PC-9 (cell line): Measurements from ENCODE around the gene PCDHGA4. TPM values are rescaled to one million over a fixed set of nuclear protein-coding genes. Genes with fewer than 3 reads are reported as not detected.
A peak's percentile ranks its signal among the peaks of the same experiment; 100 is the strongest.

Experiments used
- BruUV-seq: library from RNA; stranded (reverse); fragments of 400-500 nt; replicated peaks from 2 replicates; lab custom pipeline; 2021; lab: Mats Ljungman, UMichigan
- CTCF ChIA-PET: fragments of 300-600 bp; sonication (Branson Sonifier 250); formaldehyde crosslinking; loops from one replicate; lab custom pipeline; 2022; ENCODE audit warnings: antibody characterized with exemption; lab: Charles Lee
- POLR2A ChIA-PET: fragments of 300-600 bp; sonication (Branson Sonifier 250); formaldehyde crosslinking; loops from one replicate; lab custom pipeline; 2022; ENCODE audit warnings: antibody characterized with exemption; ENCODE audit not compliant: unreplicated experiment; lab: Charles Lee
- DNase-seq, 2 experiments: peaks; one replicate each; pipeline versions ENCODE4 v3.0.0 to v3.0.0-alpha.2; 2015 to 2022; ENCODE audit warnings: mixed read lengths in 1 of 2
- H2AFZ ChIP-seq: fragments of 200-600 bp; sonication (generic); 2 replicates; pipeline ENCODE4 v1.8.1; 2017; ENCODE audit warnings: antibody characterized with exemption
- H3F3A ChIP-seq: fragments of 200-600 bp; sonication (generic); 2 replicates; pipeline ENCODE4 v1.8.1; 2017; ENCODE audit warnings: antibody characterized with exemption, mild to moderate bottlenecking, low read depth; ENCODE audit not compliant: insufficient read depth
- H3K27ac ChIP-seq: fragments of 200-600 bp; sonication (generic); 2 replicates; pipeline ENCODE4 v1.6.1; 2016; ENCODE audit warnings: mixed run types
- H3K27me3 ChIP-seq: fragments of 200-600 bp; sonication (generic); 2 replicates; pipeline ENCODE4 v1.6.1; 2016; ENCODE audit warnings: low read depth, mixed run types; ENCODE audit not compliant: insufficient read depth
- H3K36me3 ChIP-seq: fragments of 200-600 bp; sonication (generic); 2 replicates; pipeline ENCODE4 v1.6.1; 2016; ENCODE audit warnings: low read depth, mixed run types
- H3K4me1 ChIP-seq: fragments of 200-600 bp; sonication (generic); replicated peaks from 2 replicates; pipeline ENCODE4 v1.6.1; 2016; ENCODE audit warnings: mixed run types; ENCODE audit not compliant: insufficient read depth
- H3K4me2 ChIP-seq: fragments of 200-600 bp; sonication (generic); 2 replicates; pipeline ENCODE4 v1.6.1; 2017; ENCODE audit warnings: mixed run types
- H3K4me3 ChIP-seq: fragments of 200-600 bp; sonication (generic); 2 replicates; pipeline ENCODE4 v1.6.1; 2016; ENCODE audit warnings: mixed run types
- H3K79me2 ChIP-seq: fragments of 200-600 bp; sonication (generic); 2 replicates; pipeline ENCODE4 v1.6.1; 2017; ENCODE audit warnings: low read depth, mixed run types
- H3K9me2 ChIP-seq: fragments of 200-600 bp; sonication (generic); 2 replicates; pipeline ENCODE4 v1.8.1; 2017; ENCODE audit warnings: mild to moderate bottlenecking; ENCODE audit not compliant: insufficient read depth
- H3K9me3 ChIP-seq: fragments of 200-600 bp; sonication (generic); 2 replicates; pipeline ENCODE4 v1.8.1; 2016; ENCODE audit warnings: low read depth; ENCODE audit not compliant: insufficient read depth
- H4K20me1 ChIP-seq: fragments of 200-600 bp; sonication (generic); 2 replicates; pipeline ENCODE4 v1.8.1; 2017; ENCODE audit not compliant: insufficient read depth
- EZH2 ChIP-seq: fragments of 200-600 bp; sonication (generic); IDR thresholded peaks from 2 replicates; pipeline ENCODE4 v1.8.0; 2017; ENCODE audit warnings: antibody characterized with exemption, low read depth
- intact Hi-C: fragments of 100-400 bp; cut with micrococcal nuclease; formaldehyde crosslinking; loops from one replicate; pipeline ENCODE4 v1.10.0; 2022; ENCODE audit not compliant: unreplicated experiment
- total RNA-seq: library from RNA; stranded (reverse); gene quantifications from 2 replicates; pipeline ENCODE4 v1.2.3, GENCODE V29; 2021
- TF ChIP-seq, protein P1 (sequence below): fragments of 200-600 bp; sonication (generic); conservative IDR thresholded peaks from 2 replicates; pipeline ENCODE4 v1.6.1; 2017; ENCODE audit warnings: mixed run types, antibody characterized with exemption, mild to moderate bottlenecking, moderate library complexity

Gene PCDHGA4
- total RNA-seq, 1 experiment from 2014 or later: not detected

DNA sequence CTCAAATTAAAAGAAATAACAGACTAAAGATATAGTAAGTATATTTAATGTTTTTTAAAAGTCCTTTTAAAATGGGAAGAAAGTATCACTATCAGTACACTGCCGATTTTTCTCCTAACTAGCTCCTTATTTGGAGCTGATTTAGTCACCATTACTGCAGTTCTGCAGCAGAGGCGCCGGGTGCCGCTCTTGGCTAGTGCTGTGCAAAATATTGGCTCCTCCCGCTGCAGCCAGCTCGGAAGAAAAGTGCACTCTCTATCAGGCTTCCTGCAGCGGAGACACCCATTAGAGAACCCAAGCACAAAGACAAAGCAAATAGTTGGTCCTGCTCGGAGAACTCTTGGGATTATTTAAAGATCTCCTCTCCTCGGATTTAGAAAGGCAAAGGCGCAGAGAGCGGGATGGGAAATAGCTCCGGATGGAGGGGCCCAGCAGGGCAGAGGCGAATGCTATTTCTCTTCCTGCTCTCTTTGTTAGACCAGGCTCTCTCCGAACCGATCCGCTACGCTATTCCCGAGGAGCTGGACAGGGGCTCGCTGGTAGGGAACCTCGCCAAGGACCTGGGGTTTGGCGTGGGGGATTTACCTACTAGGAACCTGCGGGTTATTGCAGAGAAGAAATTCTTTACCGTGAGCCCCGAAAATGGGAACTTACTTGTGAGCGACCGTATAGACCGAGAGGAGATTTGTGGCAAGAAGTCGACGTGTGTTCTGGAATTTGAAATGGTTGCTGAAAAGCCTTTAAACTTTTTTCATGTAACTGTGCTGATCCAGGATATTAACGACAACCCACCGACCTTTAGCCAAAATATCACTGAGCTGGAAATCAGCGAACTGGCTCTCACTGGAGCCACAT, 15.4 kb downstream of the PCDHGA4 start, which contains the start of gene PCDHGB3:
PCDHGB3 (plus strand) TSS at position 249 of the 855 bp plus-strand sequence; CDS start at position 402, 153 bp downstream.
- TF ChIP-seq, protein P1, sequence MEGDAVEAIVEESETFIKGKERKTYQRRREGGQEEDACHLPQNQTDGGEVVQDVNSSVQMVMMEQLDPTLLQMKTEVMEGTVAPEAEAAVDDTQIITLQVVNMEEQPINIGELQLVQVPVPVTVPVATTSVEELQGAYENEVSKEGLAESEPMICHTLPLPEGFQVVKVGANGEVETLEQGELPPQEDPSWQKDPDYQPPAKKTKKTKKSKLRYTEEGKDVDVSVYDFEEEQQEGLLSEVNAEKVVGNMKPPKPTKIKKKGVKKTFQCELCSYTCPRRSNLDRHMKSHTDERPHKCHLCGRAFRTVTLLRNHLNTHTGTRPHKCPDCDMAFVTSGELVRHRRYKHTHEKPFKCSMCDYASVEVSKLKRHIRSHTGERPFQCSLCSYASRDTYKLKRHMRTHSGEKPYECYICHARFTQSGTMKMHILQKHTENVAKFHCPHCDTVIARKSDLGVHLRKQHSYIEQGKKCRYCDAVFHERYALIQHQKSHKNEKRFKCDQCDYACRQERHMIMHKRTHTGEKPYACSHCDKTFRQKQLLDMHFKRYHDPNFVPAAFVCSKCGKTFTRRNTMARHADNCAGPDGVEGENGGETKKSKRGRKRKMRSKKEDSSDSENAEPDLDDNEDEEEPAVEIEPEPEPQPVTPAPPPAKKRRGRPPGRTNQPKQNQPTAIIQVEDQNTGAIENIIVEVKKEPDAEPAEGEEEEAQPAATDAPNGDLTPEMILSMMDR: peak; percentile 29; the same call in 1 of the 2 replicates
- TF ChIP-seq EZH2: no peak
- H3K79me2 ChIP-seq: no peaks in the 10 kb centered on the region
- no peaks in the 10 kb centered on the region for H3K9me2 ChIP-seq
- H3K27me3 ChIP-seq: peaks cover 48% of the 10 kb centered on the region
- H3K4me1 ChIP-seq: no peaks in the 10 kb centered on the region
- POLR2A ChIA-PET: no interaction called here
- H3K4me3 ChIP-seq: no peak within 1 kb of the TSS
- H3K9me3 ChIP-seq: peaks cover 5% of the 10 kb centered on the region; the same call in 1 of the 2 replicates
- H4K20me1 ChIP-seq: no peaks in the 10 kb centered on the region
- H2AFZ ChIP-seq: peak within 1 kb of the TSS; percentile 69; the same call in 1 of the 2 replicates
- CTCF ChIA-PET: interaction anchor here (0.6 to 1.3 kb wide), 7 partner anchors 22 to 222 kb away, joined by 3 to 5 read pairs (median 3); partner anchors contain the start of genes PCDHGA1 and PCDHGA10
- H3K4me2 ChIP-seq: peak within 1 kb of the TSS; percentile 26; the same call in 1 of the 2 replicates
- H3F3A ChIP-seq: no peaks in the 10 kb centered on the region
- no peaks in the 10 kb centered on the region for H3K36me3 ChIP-seq
- BruUV-seq: no TSS peak
- intact Hi-C loops: no loop called here
- H3K27ac ChIP-seq: no peak within 1 kb of the TSS
- peak in 1 of 2 experiments; percentile 14 for DNase-seq

GRCh38 chr5:141371572-141372475, 17.0 kb downstream of the PCDHGA4 start:
- no peaks in the 10 kb centered on the region for H3F3A ChIP-seq
- H3K79me2 ChIP-seq: no peaks in the 10 kb centered on the region
- H3K36me3 ChIP-seq: no peaks in the 10 kb centered on the region
- peaks cover 5% of the 10 kb centered on the region; the same call in 1 of the 2 replicates for H3K9me3 ChIP-seq
- H3K27me3 ChIP-seq: peaks cover 36% of the 10 kb centered on the region; the same call in 1 of the 2 replicates
- CTCF ChIA-PET: interaction anchor here (0.9 kb wide), 1 partner anchor 277 kb away, joined by 3 read pairs; the partner anchor contains the start of gene PCDHB2
- H3K27ac ChIP-seq: no peak overlapping the region
- no peak overlapping the region for H3K4me3 ChIP-seq
- TF ChIP-seq, protein P1: no peak
- TF ChIP-seq EZH2: no peak
- no TSS peak for BruUV-seq
- intact Hi-C loops: no loop called here
- no peaks in the 10 kb centered on the region for H3K9me2 ChIP-seq
- H3K4me1 ChIP-seq: no peaks in the 10 kb centered on the region
- no peak for DNase-seq
- no peaks in the 10 kb centered on the region for H4K20me1 ChIP-seq
- POLR2A ChIA-PET: no interaction called here
- H3K4me2 ChIP-seq: no peak overlapping the region
- H2AFZ ChIP-seq: no peak overlapping the region
